ENCODE results near the gene FAM221B.

- TF ChIP-seq CTCF (IDR thresholded peaks at IDR 0.05): no peak
- no peak for TF ChIP-seq POLR2A (IDR thresholded peaks at IDR 0.05; ENCODE audit: low read depth)
Measured at GRCh38 chr9:35864695-35865255, 36.2 kb upstream of the FAM221B start.
